Tibial nerve (tissue), 4 donors: ENCODE results near the gene TMEM185B.

Source experiments
- CTCF ChIP-seq, 5 experiments: fragments of 200-600 bp in 3 of 5; fragments of 450-650 bp in 2 of 5; sonication (generic) in 3 of 5; IDR thresholded peaks; one replicate each; pipeline ENCODE4 v1.5.1; 2016 to 2019; ENCODE audit warnings: antibody characterized with exemption in 5 of 5, mild to moderate bottlenecking in 3 of 5, moderate library complexity in 2 of 5
- EP300 ChIP-seq, 2 donors: sonication (generic); formaldehyde crosslinking; IDR thresholded peaks; one replicate each; pipeline ENCODE4 v1.6.1; 2017; ENCODE audit warnings: antibody characterized with exemption in 2 of 2, mild to moderate bottlenecking in 1 of 2
- POLR2A ChIP-seq, 2 donors: fragments of 450-650 bp; IDR thresholded peaks; one replicate each; pipeline ENCODE4 v1.6.1; 2017; ENCODE audit warnings: antibody characterized with exemption in 2 of 2, mild to moderate bottlenecking in 2 of 2, moderate library complexity in 2 of 2

DNA sequence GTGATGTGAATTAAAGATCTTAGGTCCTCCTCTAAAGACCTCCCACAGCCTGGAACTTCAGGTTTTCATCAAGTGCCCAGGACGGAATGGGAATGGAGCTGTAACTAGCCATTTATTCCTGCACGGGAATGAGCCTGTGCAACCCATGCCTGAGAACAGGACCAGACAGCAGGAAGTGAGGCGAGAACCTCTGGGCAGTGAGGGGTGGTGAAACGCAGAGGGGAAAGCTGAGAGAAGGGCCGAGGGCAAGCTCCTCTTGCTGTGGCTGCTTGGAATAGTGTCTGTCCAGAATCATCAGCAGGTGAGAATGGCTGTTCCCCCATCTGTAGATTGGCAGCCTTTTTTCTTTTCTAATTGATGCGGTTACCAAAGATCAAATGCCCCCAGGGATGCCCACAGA is 24.7 kb upstream of the TMEM185B start:
- TF ChIP-seq CTCF (IDR thresholded peaks at IDR 0.05) (no peak), POLR2A (IDR thresholded peaks at IDR 0.05) (no peak), EP300 (IDR thresholded peaks at IDR 0.05) (no peak)
